ENCODE results near the gene EPS8L1. TPM values are rescaled to one million over a fixed set of nuclear protein-coding genes. Genes with fewer than 3 reads are reported as not detected.
A peak's percentile ranks its signal among the peaks of the same experiment; 100 is the strongest.
"Not testable (repeated sequence)": the region's sequence is repeated elsewhere in the genome, so short reads cannot be mapped to it uniquely, and the experiment has no call there.

The EPS8L1 gene
- total RNA-seq, 1 donor from 2014 or later = 64.6 TPM

DNA sequence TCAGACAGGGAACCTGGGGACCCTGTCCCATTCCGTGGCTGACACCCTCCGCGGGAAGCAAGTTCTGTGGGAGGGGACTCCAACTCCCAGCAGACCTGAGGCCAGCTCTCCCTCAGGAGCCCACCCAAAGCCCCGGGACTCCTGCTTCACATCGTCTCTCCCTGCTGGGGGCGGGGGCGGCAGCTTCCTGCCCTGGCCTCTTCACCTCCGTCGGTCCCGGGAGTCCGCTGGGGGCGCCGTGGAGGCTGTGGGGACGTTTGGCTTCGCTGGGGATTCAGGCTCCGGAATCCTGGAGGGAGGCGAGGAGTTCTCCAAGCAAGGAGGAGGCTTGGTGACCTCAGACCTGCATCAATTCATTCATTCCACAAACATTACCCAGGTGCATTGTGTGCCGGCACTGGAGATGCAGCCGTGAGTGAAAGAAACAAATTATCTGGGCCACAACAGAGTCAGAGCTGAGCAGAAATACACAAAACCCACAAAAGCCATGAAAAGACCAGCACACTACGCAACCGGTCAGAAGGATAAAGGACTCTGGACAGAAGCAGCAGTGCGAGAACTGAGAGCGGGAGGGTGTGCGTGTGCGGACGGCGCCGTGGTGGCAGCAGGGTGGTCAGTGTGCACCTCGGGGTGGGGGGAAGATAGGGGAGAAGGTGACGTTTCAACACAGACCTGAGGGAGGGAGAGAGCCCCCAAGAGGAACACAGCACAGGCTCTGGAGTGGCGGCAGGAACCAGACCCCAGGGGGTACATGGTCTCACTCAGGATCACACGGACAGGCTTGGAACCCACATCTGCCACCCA lies 19.0 kb downstream of the EPS8L1 start:
- no peak for DNase-seq (ENCODE audit: low spot score)

DNA sequence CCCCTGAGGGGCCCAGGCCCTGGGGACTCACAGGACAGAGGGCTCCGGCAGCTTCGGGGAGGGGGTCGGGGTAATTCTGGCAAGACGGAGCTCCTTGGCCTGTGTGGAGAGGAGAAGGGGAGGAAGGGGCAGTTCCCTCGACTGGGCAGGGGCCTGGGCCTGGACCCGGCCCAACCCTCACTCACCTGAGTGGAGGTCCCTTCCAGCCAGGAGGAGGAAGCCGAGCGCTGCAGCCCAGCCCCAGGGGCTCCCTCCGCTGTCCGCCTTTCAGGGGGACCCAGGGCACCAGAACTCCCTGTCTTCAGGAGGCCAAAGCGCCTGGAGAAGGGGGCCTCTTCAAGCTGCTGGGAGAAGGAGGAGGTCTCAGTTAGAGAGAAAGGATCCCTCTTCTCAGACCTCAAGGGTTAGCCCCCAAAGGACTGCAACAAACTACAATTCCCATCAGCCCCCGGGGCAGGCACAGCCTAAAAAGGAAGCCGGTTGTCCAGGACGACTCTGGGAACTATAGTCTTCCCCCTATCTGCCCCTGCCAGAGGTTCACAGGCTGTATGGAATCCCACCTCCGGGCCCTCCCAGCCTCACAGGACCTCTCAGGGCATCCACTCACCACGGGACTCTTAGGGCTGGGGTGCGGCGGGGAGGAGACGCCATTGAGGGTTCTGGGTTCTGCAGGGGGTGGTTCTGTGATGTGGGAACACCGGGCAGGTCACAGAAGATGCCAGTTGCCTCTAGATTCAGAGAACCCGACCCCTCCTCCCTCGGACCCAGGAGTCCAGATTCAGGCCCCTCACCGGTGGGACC lies 19.8 kb downstream of the EPS8L1 start:
- DNase-seq (ENCODE audit: low spot score) = peak; percentile 39

DNA sequence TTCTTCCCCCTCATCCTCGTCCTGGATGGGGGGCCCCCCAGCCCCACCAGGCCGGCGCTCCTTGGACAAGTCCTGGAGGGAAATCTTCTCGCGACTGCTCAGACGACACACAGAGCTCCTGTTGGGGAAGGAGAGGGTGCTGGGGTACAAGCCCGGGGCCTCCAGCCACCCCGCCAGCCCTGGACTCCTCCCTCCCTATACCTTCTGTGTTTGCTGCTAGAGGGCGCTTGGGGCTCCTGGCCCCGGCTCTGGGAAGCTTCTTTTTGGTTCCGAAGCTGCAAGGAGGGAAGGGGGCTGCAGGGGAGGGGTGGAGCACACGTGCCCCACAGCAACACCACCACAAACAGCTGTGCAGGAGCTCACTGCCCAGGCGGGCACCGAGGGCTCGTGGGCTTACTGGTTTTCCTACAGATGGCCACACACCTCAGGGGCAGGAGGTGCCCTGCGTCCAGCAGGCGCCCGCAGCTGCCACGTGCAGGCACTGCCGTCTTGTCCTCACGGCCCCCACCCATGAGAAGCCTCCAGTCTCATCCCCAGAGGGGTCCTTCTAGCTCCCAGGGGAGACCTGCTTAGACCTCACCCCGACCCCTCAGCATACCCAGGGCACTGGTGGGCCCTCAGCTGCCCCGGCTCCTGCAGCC lies 20.5 kb downstream of the EPS8L1 start:
- DNase-seq (ENCODE audit: low spot score) = peak; percentile 34

DNA sequence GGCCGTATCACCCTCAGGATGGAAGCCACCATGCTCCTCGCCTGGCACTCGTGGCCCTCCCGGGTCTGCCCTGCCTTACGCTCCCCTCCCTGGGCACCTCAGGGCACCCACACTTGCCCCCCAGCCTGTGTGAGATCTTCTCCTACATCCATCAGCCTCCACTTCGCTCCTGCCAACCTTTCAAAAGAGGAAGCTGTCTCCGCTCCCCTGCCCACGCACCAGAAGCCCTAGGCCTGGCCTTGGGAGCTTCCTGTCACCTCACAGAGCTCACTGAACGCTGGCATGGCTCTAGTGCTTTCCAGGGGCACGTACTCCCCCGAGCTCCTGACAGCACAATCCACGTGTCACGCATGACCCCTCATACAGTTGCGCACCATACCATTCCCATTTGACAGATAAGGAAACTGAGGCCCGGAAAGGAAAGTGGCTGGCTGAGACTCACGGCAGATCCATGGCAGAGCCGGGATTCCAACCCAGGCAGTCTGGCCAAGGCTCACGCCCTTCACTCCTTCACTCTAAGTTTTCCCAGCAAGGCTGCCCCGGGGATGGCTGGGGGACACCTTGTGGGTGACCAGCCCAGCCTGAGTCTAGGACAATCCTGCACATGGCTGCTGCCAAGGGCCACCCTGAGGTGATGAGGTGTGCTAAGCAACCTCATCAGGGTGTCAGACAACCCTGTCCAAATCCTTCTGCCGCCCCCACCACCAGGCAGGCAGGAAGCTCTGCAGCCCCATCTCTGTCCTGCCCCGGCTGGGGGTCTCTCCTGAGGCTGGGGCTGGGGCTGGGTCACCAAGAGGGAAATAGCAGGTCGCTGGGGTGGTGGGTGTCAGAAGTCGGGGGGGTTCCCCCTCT lies 22.4 kb downstream of the EPS8L1 start:
- no peak for DNase-seq (ENCODE audit: low spot score)

DNA sequence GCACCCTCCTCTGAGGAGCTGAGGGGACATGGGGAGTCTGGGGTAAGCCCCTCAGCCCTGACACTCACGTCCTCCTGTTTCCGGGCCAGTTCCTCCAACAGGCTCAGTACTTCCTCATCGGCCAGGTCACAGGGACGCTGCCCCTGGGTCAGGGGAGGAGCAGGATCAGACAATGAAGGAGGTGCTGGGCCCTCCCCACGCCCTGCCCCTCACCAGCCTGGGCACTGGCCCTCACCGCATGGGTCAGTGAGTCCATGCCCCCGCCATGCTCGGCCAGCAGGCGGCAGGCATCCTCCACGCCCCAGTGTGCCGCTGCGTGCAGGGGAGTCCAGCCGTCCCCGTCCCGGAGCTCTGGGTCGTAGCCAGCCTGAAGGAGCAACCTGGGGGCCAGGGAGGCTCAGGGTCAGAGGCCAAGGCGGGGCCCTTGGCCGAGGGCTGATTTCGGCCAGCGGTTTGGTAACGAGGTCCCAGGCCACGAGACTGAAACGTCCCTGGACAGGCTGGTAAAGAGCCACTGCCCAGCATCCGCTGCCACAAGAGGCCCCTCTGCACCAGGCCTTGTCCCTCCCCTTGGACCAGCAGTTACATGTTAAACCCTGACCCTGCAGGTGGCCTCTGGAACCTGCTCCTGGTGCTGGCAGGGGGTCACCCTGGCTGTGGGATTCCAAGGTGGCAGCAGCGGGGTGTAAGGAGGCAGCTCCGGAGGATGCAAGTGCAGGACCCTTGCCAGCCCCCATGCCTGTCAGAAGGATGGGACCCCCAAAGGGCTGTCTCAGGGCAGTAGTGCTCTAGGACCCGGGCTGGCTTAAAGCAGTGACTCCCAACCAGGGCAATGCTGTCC lies 23.3 kb downstream of the EPS8L1 start:
- no peak for DNase-seq (ENCODE audit: low spot score)

DNA sequence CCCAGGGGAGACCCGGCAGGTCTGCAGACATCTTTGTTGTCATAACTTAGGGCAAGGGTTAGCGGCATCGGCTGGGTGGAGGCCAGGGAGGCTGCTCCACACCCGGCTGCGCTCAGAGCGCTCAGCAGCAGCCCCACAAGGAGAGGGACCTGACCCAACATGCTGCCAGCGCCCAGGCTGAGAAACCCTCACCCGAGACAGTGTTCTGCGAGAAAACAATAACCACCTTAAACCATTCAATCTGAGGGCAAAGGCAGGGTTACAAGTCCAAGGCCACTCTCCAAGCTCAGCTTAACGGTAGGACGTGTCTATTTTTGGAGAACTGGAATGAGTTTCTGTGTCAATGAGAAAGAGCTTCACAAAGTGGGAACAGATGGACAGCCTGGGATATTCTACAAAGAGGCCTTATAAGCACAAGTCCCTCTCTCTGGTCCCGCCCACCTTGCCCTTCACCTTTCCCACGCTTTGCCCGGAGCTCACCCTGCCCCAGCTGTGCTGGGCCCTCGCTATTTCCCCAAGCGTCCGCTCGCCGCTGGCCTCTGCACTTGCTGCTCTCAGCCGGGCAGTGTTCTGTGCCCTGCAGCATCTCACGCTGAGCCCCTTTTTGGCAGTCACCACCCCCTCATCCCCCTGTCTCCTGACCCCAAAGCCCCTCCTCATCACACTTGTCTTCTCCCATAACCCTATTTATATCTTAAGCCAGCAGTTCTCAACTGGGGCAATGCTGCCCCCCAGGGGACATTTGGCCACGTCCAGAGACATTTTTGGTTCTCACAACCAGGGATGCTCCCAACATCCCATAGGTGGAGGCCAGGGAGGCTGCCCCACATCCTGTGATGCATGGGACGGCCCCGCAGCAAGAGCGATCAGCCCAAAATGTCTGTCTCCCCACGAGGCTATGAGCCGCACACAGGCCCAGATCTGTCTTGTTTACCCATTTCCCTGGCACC lies 24.2 kb downstream of the EPS8L1 start:
- no peak for DNase-seq (ENCODE audit: low spot score)

DNA sequence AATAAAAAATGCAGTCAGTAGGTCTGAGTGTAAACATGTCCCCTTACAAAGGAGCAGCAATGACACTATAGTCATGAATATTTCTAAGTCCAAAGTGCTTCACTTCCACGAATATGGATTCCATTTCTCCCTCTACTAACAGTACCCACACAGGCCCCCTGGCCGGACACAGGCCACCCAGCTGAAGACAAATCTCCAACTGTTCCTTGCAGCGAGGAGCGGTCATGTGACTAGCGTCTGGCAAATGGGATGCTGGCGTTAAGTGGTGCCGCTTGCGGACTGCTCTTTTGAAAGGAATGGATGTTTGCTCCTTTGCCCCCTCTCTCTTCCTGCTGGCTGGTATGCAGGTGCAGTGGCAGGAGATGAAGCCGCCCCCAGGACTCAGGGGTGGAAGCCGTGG lies 25.6 kb downstream of the EPS8L1 start:
- DNase-seq (ENCODE audit: low spot score) = no peak

DNA sequence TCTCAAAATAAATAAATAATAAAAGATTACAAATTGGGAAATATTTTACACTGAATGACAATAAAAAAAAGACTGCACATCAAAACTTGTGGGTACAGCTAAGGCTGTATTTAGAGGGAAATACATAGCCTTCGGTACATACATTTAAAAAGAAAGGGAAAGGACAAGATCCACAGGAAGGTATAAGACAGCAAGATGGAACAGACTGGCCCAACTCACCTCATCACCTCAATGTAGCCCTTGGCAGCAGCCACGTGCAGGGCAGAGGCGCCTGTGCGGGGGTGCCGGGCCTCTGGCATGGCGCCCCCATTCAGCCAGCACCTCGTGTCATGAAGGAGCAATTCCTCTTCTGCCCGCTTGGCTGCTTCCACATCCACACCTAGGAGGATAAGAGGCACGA lies 27.5 kb downstream of the EPS8L1 start:
- DNase-seq (ENCODE audit: low spot score) = no peak

DNA sequence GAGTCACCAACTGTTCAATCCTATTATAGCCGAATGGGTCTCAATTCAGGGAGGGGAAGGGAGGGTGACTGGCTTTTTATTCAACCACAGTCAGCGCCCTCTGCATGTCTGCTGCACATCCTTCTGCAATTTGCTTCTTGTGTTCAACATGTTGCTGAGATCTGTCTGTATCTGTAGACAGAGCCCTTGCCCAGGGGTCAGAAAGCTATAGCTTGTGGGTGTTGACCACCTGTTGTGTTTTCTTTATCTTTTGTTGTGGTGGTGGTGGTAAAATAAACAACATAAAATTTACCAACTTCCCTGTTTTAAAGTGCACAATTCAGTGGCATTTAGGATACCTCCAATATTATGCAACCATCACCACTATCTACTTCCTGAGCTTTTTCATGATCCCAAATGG lies 29.6 kb downstream of the EPS8L1 start:
- DNase-seq (ENCODE audit: low spot score) = no peak

DNA sequence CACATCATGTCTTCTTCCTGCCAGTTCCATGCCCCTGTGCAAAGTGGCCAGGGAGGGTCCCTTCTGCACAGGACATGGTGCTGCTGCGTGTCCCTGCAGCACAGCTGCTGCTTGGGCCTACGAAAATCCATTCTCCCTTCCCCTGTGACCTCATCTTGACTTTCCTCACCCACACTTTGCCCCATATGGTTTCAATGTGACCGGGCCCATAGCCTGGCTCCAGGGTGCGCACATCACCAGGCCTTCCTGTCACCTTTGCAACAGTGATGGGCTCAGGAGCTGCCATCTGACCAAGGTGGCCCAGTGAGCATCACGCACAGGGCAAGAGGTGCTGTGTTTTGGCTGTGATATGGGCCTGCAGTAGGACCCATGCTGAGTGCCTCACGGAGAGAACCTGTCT lies 30.9 kb downstream of the EPS8L1 start:
- DNase-seq (ENCODE audit: low spot score) = no peak

DNA sequence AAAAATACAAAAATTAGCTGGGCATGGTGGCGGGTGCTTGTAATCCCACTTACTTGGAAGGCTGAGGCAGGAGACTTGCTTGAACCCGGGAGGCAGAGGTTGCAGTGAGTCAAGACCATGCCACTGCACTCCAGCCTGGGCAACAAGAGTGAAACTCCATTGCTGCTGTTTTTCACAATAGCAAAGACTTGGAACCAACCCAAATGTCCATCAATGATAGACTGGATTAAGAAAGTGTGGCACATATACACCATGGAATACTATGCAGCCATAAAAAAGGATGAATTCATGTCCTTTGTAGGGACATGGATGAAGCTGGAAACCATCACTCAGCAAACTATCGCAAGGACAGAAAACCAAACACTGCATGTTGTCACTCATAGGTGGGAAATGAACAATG lies 31.6 kb downstream of the EPS8L1 start:
- not testable (repeated sequence) for DNase-seq (ENCODE audit: low spot score)

DNA sequence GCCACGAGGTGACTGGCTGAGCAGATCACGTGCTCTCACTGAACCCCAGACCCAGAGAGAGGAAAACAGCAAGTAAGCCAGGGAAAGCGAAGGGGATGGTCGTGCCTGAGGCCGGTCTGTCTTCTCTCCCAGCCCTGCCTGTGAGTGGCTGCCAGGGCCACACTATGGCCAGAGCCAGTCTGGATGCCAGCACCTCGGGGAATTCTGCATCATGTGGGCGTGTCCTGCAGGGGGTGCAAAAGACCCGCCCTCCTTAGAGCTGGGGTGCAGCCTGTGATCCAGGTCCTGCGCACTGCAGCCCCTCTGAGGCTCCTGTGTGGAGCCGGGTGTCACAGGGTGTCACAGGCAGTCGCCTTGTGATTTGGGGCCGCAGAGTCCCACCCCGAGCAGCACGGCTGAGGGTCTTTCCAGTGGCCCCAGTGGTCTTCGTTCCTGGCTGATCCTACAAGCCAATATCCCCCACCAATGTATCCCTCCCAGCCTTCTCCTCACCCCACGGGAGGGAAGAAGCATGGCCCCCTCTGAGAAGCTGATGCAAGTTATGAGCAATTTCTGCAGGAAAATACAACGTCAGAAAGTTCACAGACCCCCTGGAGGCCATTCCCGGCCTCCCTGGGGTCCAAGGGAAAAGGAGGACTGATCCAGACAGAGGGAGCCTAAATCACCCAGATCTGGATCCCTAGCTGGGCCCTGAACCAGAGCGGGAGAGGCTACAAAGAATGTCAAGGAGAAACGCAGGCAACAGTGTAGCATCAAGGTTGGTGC lies 34.0 kb downstream of the EPS8L1 start:
- no peak for DNase-seq (ENCODE audit: low spot score)

DNA sequence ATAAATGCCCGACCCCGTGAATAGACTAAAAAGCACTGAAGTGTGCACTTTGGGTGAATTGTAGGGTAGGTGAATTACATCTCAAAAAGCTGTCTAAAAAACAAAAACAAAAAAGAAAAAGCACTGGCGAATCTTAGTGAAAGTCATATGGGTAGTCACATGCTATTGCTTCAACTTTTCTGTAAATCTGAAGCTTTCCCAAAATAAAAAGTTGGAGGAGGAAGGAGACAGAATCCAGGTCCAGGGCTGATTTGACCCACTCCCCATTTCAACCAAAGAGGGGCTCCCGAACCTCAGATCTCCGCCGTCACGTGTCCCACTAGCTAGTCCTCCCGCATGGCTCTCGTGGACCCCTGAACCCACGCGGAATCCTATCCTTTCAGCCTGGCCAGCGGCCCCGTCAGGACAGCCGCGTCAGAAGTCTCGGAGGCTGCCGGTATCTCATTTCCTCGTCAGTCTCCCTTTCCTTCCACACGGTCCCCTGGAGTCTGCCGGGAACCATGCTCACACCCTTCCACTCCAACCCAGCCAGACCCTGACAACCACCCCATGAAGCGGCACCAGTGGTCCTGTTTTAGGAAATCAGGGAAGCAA lies 35.7 kb downstream of the EPS8L1 start:
- DNase-seq (ENCODE audit: low spot score) = no peak

DNA sequence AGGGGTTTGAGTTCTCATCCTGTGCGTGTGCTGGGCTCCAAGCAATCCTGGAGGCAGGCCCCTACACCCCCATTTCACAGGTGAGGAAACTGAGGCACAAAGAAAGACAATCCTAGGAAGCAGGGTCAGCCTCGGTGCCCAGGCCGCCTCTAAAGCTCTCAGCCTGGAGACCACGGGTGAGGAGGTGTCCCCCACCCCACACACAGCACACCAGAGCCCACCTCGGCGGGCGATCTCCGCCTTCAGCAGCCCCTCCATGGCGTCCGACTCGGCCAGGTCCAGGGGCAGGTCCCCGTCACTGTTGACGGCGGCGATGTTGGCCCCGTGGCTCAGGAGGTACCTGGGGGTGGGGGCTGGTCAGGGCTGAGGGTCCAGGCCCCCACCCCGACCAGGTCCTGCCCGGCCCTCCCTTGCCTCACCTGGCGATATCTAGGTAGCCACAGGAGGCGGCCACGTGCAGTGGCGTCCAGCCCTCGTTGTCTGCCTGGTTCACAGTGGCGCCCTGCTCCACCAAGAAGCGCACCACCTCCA lies 36.6 kb downstream of the EPS8L1 start:
- DNase-seq (ENCODE audit: low spot score) = peak; percentile 46

DNA sequence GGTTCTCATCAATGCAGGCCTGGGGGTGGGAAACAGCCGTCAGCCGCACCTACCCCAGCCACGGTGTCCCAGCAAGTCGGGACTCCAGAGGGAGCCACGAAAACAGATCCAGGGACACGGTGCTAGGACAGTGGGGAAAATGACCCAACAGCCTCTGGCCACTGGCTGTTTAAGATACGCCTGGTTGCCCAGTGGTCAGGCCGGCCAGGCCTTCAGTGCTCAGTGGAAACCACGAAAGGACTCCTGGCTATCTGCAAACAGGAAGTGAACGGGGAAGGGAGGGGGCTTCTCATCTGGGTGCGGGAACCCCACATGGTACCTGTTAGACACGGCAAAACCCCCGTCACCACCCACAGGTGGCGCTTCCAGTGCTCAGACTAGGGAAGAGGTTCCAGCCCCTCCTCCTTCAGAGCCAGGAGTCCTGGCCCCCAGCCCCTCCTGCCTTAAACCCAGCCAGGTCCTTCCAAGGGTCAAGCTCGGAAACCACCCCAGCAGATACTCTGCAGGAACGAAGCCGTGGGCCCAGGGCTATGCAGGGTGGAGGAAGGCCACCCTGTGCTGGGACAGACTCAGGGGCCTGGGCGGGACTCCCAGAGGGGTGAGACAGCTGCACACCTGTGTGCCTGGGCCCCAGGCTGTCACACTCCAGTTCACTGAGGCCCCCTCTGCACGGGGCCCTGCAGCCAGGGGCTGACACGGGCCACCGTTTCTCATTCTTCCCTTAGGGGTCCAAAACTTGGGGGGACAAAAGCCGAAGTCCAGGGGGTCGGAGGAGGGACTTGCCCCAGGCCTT lies 37.3 kb downstream of the EPS8L1 start:
- no peak for DNase-seq (ENCODE audit: low spot score)

DNA sequence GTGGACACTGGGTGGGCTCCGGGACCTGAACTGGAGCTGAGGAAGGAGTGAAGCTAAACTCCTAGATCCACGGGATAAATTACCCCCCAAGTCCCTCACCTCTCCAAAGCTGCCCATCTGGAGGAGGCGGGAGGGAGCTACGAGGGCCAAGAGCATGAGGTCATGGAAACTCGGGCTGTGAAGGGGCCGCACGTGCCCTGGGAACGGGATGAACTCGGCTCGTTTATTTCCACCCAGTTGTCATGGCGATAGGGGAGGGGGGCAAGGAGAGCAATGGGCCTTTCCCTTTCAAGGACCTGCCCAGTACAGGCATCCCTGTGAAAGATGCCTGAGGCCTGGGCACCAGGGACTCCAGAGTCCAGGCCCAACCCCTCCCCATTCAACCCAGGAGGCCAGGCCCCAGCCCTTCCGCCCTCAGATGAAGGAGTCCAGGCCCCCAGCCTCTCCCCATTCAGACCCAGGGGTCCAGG lies 37.9 kb downstream of the EPS8L1 start:
- DNase-seq (ENCODE audit: low spot score) = peak; percentile 94

DNA sequence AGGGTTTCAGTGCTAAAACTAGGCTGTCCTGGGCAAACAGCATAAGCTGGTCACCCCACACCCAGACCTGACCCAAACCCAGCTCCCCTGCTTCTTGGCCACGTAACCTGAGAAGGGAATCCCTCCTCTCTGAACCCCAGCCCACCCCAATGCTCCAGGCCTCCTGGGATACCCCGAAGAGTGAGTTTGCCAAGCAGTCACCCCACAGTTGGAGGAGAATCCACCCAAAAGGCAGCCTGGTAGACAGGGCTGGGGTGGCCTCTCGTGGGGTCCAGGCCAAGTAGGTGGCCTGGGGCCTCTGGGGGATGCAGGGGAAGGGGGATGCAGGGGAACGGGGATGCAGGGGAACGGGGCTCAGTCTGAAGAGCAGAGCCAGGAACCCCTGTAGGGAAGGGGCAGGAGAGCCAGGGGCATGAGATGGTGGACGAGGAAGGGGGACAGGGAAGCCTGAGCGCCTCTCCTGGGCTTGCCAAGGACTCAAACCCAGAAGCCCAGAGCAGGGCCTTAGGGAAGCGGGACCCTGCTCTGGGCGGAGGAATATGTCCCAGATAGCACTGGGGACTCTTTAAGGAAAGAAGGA lies 39.0 kb downstream of the EPS8L1 start:
- DNase-seq (ENCODE audit: low spot score) = no peak
